HG03103 (cell line): ENCODE data around the gene TOX2.

Experiments
- ATAC-seq: cut with Tn5 transposase; IDR thresholded peaks from one replicate; pipeline ENCODE4 v1.9.1; 2021; ENCODE audit warnings: low read depth; ENCODE audit not compliant: unreplicated experiment

The TOX2 gene

GRCh38 chr20:44089987-44090674 lies 175.5 kb downstream of the TOX2 start:
- no peak for ATAC-seq

DNA sequence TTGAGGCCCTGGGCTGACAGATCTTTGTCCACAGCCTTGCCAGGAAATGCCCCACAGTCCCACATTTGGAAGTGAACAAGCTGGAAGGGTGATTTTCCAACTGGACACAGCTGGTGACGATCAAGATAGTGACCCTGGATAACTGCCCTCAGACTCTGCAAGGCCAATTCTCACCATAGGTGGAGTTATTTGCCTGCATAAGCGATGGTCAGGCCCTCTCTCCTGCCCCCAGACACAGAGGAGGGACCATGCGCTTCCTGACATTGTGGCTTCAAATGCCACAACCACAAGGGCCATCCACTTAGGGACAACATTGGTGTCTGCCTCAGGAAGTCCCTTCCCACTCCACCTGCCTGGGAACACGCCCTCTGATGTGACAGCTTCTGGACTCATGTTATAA lies 176.4 kb downstream of the TOX2 start:
- ATAC-seq: no peak

DNA sequence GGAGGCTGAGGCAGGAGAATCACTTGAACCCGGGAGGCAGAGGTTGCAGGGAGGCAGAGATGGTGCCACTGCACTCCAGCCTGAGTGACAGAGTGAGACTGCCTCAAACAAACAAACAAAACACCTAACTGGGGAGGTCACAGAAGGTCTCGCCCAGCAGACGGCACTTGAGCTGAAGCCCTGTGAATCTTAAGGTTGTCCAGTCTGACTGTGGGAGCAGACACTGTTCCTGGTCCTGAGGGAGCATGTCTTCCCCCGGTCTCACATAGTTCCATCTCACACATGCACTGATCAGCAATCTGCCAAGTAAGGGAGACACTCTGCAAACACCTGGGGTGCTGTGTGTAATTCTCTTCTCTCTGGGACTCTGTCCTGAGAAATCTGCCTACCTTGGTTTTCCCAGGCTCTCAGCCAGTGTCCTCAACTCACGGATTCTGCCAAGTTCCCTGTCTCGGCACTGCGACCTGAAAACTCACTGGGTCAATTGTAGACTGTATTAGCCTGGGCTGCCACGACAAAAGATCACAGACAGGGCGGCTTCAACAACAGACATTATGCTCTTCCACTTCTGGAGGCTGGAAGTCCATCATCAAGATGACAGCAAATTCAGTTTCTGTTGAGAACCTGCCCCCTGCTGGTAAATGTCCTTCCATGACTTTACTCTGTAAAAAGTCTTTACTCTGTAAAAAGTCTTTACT lies 178.0 kb downstream of the TOX2 start:
- no peak for ATAC-seq

DNA sequence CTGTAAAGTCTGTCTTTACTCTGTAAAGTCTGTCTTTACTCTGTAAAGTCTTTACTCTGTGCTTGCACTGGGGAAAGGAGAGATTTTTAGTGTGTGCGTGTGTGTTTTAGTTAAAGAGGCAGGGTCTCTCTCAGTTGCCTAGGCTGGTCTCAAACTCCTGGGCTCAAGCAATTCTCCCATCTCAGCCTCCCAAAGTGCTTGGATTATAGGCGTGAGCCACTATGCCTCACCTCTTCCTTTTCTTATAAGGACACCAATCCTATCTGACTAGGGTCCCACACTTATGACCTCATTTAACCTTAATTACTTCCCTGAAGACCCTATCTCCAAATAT lies 178.6 kb downstream of the TOX2 start:
- ATAC-seq: no peak

GRCh38 chr20:44095831-44096230 lies 181.2 kb downstream of the TOX2 start:
- ATAC-seq: no peak

DNA sequence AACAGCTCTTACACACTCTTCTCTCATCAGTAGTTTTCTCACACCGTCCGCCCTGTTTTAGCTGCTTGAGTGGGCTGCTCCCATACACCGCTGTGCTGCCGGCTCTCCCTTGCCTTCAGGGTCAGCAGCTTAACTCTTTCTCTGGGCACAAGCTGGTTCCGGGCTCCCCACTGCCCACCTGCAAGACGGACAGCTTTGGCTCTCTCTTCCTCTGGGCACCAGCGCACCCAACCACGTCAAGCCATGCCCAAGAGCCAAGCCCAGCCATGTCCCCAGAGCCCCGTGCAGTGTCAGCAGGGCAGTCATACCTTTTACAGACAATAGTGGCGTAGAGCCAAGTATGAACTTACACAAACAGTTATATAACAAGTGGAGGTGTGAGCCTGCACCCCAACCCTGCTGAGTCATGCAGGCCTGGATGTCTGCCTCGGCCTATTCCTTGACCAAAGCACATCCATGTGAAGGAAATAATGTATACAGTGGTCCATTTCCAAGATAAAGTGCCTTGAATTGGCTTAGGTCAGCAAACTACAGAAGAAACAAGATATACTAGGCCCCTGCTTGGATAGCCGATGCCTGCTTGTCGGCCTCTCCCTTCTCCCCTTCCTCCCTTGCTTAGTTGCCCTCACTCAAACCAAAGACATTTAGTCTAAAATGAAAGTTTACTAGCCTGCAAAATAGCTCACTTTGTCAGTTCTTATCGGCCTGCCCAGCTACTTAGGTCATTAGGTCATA lies 183.0 kb downstream of the TOX2 start:
- no peak for ATAC-seq

DNA sequence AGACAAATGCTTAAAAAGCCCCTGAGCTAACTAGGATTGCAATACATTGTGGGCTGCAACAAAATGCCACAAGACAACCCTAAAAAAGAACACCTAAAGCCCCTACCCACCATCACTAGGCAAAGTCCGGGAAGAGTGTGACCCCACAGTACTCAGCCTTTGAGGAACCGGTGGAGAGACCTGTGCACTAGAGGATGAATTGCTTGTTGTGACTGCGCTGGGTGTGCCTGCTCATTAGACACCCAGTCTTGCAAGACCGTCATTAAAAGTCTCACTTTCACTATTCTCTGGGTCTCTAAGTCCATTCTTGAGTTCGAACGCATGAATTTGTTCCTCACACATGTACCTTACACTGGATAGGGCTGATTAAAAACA lies 183.6 kb downstream of the TOX2 start:
- ATAC-seq: no peak

GRCh38 chr20:44098657-44099056 lies 184.0 kb downstream of the TOX2 start:
- no peak for ATAC-seq

DNA sequence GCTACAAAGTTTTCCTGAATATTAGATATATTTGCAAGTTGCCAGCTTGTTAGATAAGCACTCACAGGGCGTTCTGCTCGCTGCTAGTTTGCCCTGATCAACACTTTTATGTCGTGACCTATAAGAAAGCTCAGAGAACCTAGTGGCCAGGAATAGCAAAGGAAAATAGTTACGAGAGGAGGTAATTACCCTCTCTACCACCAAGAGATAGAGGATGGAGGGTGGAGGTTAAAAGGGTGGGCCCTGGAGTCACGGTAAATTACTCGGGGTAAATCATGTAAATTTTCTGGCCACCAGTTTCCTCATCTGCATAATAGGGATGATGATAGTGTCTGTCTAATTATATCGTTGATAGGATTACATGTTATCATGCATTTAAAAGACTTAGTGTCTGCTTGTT lies 185.2 kb downstream of the TOX2 start:
- no peak for ATAC-seq

DNA sequence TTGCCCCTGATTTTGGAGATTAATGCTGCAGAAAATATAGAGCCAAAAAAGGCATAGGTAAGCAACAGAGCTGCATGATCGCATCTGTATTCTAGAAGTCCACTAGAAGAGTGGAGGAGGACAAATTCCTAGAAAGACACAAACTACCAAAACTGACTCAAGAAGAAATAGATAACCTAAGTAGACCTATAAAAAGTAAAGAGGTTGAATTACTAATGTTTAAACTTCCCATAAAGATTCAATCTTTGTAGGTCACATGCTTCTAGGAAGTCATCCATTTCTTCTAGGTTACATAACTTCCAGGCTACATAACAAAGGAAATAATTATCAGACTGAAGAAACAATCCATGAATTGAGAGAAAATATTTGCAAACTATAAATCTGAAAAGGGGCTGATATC lies 187.9 kb downstream of the TOX2 start:
- no peak for ATAC-seq

DNA sequence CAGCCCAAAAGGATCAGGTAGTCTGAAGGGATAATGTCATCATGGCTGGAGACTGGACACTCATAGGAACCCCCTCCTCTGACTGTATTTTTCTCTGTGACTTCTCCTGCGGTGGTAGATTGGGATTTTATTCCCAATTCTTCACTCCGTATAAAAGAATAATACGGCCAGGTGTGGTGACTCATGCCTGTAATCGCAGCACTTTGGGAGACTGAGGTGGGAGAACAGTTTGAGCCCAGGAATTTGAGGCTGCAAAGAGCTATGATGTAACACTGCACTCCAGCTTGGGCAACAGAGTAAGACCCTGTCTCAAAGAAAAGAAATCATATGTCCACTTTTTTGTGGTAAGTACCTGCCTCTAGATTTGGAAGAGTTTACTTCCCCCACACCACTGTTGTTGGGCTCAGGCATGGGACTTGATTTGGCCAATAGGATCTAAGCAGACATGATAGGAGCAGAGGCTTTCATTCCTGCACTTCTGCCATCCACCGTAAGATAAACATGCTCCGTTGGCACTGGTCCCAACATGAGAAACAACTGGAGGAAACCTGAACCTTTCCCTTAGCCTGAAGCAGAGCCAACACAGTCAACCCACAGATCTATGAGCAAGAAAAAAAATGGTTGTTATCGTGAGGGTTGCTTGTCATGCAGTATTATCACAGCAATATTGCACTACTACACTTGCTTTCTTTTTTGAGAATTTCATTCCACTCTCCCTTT lies 190.3 kb downstream of the TOX2 start:
- ATAC-seq: no peak

DNA sequence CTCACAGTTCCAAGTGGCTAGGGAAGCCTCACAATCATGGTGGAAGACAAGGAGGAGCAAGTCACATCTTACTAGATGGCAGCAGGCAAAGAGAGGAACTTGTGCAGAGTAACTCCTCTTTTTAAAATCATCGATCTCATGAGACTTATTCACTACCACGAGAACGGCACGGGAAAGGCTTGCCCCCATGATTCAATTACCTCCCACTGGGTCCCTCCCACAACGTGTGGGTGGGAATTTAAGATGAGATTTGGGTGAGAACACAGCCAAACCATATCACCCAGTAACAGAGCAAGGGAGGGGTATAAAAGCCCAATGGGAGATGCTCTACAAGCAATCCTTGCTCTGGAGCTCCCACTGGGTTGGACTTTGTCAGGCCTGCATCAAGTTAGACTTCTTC lies 192.0 kb downstream of the TOX2 start:
- ATAC-seq: no peak

- no peak for ATAC-seq
Measured at GRCh38 chr20:44109951-44110361, 195.3 kb downstream of the TOX2 start.

DNA sequence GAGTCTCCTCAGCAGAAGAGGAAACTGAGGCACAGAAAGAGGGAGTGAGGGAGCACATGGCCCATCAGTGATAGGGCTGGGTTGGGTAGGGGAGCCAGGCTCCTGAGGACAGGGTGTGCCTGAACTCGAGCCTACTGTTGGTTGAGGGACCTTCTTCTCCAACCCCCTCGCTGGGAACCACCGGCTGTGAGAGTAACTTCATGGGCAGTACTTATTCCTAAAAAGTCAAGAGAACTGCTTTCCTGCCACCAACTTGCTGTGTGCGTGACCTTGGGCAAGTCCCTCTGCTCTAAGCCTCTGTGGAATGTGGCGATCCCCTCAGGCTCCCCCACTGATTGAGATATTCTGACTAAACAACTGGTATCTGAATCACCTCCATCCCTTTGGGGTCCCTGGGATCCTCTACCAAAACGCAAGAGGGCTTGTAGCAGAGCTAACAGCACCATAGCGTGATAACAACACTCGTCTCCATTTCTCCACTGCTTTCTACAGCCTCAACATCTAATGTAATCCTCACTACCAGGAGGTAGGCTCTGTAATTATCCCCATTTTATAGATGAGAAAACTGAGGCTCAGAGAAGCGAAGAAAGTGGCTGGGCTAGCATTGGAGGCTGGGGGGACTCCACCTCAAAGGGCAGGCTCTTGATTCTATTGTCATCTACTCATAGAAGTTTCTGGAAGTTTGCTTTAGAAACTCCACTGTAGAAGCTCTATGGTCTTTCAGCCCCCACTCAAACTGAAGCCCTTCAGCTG lies 196.3 kb downstream of the TOX2 start:
- no peak for ATAC-seq

DNA sequence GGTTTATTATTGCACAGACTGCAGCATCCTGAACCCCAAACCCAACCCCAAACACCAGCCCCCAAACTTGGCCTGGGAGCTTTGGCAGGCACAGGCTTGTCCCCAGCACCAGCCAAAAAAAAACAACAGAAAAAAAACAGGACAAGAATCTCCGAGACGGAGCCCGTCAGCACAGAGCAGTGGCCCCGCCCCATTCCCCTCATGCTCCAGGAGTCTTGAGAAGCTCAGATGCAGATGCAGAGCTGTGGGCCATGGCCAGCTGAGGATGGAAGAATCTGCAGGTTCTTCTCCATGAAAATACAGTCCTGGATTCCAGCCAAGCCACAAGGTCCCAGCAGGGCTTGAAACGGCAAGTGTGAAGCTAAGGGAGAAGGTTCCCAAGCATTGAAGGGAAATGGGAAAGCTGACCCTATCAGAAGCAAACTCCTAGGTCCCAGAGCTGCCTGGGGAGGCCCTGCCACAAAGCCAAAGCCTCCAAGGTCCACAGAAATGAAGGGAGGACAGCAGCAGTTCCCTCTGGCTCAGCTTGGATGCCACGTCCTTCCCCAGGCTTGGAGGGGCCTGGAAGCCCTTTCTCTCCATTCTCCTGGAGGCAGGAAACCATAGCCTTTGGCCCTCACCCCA lies 197.2 kb downstream of the TOX2 start:
- no peak for ATAC-seq

- no peak for ATAC-seq
Measured at GRCh38 chr20:44112456-44112855, 197.8 kb downstream of the TOX2 start.

DNA sequence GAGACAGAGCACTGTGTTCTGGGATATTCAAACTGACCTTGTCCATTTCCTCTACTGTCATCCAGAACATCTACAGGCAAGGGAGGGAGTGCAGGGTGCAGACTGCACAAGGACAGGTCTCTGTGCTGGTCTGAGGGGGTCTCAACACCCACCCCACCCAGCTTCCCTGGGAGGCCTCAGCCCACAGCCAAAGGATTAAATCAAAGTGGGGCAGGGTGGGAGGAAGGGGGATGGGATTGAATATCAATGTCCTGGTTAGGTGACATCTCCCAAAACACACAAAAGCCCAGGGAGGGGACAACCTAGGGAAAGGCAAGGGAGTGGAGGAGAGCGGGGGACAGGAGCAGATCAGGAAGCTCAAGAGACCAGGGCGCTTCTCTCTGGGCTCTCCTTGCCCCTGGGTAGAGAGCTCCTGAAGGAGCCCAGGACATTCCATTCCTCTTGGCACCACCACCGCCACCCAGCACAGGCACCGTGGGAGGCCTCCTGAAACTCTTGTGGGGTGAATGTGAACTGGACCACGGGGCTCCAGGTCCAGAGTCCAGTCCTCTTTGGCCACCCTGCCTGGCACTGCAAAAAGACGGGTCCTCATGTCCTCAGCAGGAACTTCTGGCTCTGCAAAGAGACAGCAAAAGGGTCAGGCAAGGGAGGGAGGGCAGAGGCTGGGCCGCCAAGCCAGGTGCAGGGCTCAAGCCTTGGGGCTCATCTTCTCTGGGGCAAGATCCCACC lies 198.4 kb downstream of the TOX2 start:
- no peak for ATAC-seq

- ATAC-seq: no peak
Measured at GRCh38 chr20:44113618-44114376, 199.1 kb downstream of the TOX2 start.

DNA sequence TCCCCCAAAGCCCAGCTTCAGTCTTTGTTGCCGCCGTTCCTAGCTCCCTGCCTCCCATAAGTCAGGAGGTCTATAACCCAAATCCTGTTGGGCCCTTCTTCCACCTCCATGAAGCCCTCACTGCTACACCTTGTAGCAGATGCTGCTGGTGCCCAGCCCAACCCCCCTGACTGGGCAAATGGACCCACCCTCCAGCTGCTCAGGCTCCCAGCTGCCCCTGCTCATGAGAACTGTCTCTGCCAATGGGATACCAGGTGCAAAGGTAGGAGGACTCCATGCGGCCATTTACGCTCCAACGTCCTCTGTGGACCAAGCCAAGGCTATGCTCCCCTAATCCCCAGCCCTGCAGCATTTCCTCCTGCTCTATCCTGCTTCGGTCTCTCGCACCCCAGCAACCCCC lies 200.5 kb downstream of the TOX2 start:
- ATAC-seq: no peak
